GM23338 (cell line): ENCODE measurements around the gene SNAP47. TPM values are rescaled to one million over a fixed set of nuclear protein-coding genes. Genes with fewer than 3 reads are reported as not detected.

Source experiments
- ATAC-seq: fragments of 200-7000 bp; cut with Tn5 transposase; 3 replicates; pipeline ENCODE4 v1.9.1; 2020
- DNase-seq: peaks from one replicate; pipeline ENCODE4 v3.0.0-alpha.2; 2015; ENCODE audit warnings: low spot score
- H2AFZ ChIP-seq: fragments of 200-600 bp; sonication (generic); 2 replicates; pipeline ENCODE4 v1.8.0; 2016; ENCODE audit warnings: antibody characterized with exemption, mild to moderate bottlenecking, moderate library complexity
- H3F3A ChIP-seq: fragments of 200-600 bp; sonication (generic); replicated peaks from 2 replicates; pipeline ENCODE4 v1.8.0; 2017; ENCODE audit warnings: antibody characterized with exemption, mixed run types, low read depth
- H3K27ac ChIP-seq: fragments of 200-600 bp; sonication (generic); 2 replicates; pipeline ENCODE4 v1.6.1; 2016; ENCODE audit warnings: low read depth
- H3K27me3 ChIP-seq: fragments of 200-600 bp; sonication (generic); 2 replicates; pipeline ENCODE4 v1.8.0; 2016; ENCODE audit warnings: mild to moderate bottlenecking, mixed run types, moderate library complexity; ENCODE audit not compliant: insufficient read depth
- H3K36me3 ChIP-seq: fragments of 200-600 bp; sonication (generic); 2 replicates; pipeline ENCODE4 v1.8.0; 2016; ENCODE audit warnings: mild to moderate bottlenecking; ENCODE audit not compliant: insufficient read depth
- H3K4me1 ChIP-seq: fragments of 200-600 bp; sonication (generic); 2 replicates; pipeline ENCODE4 v1.8.0; 2016; ENCODE audit warnings: mild to moderate bottlenecking, moderate library complexity; ENCODE audit not compliant: insufficient read depth
- H3K4me2 ChIP-seq: fragments of 200-600 bp; sonication (generic); 2 replicates; pipeline ENCODE4 v1.7.1; 2017; ENCODE audit warnings: mixed run types
- H3K4me3 ChIP-seq: fragments of 200-600 bp; sonication (generic); 2 replicates; pipeline ENCODE4 v1.6.1; 2016; ENCODE audit warnings: mixed run types
- H3K79me2 ChIP-seq: fragments of 200-600 bp; sonication (generic); replicated peaks from 2 replicates; pipeline ENCODE4 v1.8.0; 2017; ENCODE audit warnings: mild to moderate bottlenecking; ENCODE audit not compliant: insufficient read depth
- H3K9me2 ChIP-seq: fragments of 200-600 bp; sonication (generic); 2 replicates; pipeline ENCODE4 v1.8.0; 2017; ENCODE audit not compliant: insufficient read depth
- H4K20me1 ChIP-seq: fragments of 200-600 bp; sonication (generic); replicated peaks from 2 replicates; pipeline ENCODE4 v1.8.0; 2017; ENCODE audit warnings: mild to moderate bottlenecking; ENCODE audit not compliant: insufficient read depth
- H3K27ac Mint-ChIP-seq: 2 replicates; pipeline ENCODE4 v1.8.0; 2020; ENCODE audit warnings: inconsistent platforms, mild to moderate bottlenecking, moderate library complexity, mixed read lengths
- H3K27me3 Mint-ChIP-seq: 3 replicates; pipeline ENCODE4 v1.8.0; 2022; ENCODE audit warnings: low read depth, mild to moderate bottlenecking, moderate library complexity, mixed read lengths, inconsistent platforms; ENCODE audit not compliant: insufficient read depth, poor library complexity
- H3K36me3 Mint-ChIP-seq: 3 replicates; pipeline ENCODE4 v1.8.0; 2021; ENCODE audit warnings: low read depth, mild to moderate bottlenecking, inconsistent platforms, moderate library complexity, mixed read lengths
- H3K4me1 Mint-ChIP-seq: 3 replicates; pipeline ENCODE4 v1.8.0; 2020; ENCODE audit warnings: mild to moderate bottlenecking, inconsistent platforms, mixed read lengths
- H3K4me3 Mint-ChIP-seq: 3 replicates; pipeline ENCODE4 v1.8.0; 2021; ENCODE audit warnings: moderate library complexity, mild to moderate bottlenecking, inconsistent platforms, mixed read lengths
- H3K9me3 Mint-ChIP-seq: 3 replicates; pipeline ENCODE4 v1.8.0; 2020; ENCODE audit warnings: moderate library complexity, mild to moderate bottlenecking, inconsistent platforms, mixed read lengths
- JUNB ChIP-seq: IDR thresholded peaks from one replicate; pipeline ENCODE4 v1.6.1; 2016; ENCODE audit warnings: antibody characterized with exemption; ENCODE audit not compliant: unreplicated experiment
- polyA plus RNA-seq: library from polyadenylated mRNA; unstranded; fragments of >200 nt; fragmentation: Nextera tagmentation; extraction: Ambion mirVana; gene quantifications from 2 replicates; pipeline ENCODE4 v1.2.1, GENCODE V29; 2016
- total RNA-seq: library from RNA; depleted of rRNA; stranded (reverse); fragments of >200 nt; shearing (Covaris generic); gene quantifications from 2 replicates; pipeline ENCODE4 v1.2.3, GENCODE V29; 2014
- TF ChIP-seq, protein P1 (sequence below), 2 experiments: fragments of 200-600 bp in 1 of 2; sonication (generic) in 1 of 2; conservative IDR thresholded peaks; 2 replicates each; pipeline versions ENCODE4 v1.5.1 to v1.6.1; 2016 to 2017; ENCODE audit warnings: antibody characterized with exemption in 2 of 2, low read depth in 2 of 2, mild to moderate bottlenecking in 2 of 2, moderate library complexity in 1 of 2
- TF ChIP-seq, protein P2 (sequence below): IDR thresholded peaks from one replicate; pipeline ENCODE4 v1.6.1; 2018; ENCODE audit warnings: antibody characterized with exemption; ENCODE audit not compliant: unreplicated experiment

Gene SNAP47
- total and polyA plus RNA-seq, 2 experiments from 2014 or later = 19.5 to 51.8 TPM

DNA sequence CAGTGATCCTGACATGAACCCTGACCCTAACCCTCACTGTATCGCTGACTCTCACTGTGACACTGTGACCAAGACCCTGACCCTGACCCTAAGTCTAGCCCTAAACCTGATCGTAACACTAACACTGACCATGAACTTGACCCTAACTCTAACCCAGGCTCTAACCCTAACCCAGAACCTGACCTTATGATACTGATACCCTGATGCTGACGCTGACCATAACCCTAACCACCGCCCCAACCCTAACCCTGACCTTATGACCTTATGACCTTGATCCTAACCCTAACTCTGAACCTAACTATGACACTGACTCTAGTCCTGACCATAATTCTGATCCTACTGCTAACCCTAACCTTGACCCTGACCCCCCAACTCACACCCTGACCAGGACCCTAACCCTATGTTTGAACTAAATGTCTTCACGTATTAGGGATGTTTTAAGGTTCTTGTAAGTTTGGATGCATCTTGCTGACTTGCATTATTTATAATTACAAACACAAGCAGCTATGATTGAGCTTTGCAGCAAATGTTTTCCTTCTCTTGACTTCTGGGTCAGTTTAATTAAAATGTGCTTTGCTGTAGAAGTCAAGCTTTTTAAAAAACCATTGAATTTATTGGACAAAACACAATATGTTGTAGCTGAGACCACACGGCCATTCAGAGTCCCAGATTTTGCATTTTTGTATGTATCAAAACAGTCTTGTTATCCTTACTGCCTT is 56.3 kb downstream of the SNAP47 start:
- Mint-ChIP-seq H3K36me3 (no peaks in the 10 kb centered on the region; the same call in 2 of the 3 replicates), H3K9me3 (no peaks in the 10 kb centered on the region), H3K27ac (no peak overlapping the region)

DNA sequence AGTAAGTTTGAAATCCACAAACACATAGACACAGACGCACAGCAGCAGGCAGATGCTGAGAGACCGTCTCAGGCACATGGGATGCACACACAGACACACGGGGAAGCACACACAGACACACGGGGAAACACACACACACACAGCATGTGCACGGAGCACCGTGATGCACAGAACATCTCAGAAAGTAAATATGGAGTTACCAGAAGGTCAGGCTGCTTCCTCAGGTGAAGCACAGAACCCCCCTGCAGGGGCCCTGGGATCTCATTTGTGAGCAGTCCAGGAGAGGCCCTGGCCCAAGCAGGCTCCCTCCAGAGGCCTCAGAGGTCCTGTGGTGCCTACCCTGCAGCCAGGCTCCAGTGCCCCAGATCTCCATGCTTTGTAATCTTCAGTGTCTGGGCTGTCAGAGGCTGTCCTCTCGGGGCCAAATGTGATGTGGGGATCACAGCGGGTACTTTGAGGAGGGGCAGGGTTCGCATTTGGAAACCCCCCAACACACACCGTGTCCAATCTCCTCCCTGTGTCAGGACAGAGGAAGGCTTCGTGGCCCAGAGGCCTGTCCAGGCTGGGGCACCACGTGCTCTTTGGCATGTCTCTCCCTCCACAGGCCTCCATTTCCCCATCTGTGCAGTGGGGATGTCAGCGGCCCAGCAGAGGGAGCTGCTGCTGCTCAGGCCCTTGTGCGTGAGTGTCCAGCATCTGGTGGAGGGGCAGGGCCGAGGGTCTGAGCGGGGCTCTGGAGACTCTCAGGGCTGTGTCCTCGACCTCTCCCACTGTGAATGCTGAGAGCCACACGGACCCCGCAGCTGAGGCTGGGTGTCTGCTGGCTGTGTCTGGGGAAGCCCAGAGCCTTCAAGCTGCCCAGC is 57.2 kb downstream of the SNAP47 start:
- H3K36me3 Mint-ChIP-seq = no peaks in the 10 kb centered on the region; the same call in 2 of the 3 replicates
- no peaks in the 10 kb centered on the region for H3F3A ChIP-seq
- H3K27ac ChIP-seq = no peak overlapping the region
- no peak overlapping the region for H3K4me3 Mint-ChIP-seq
- H3K9me3 Mint-ChIP-seq = no peaks in the 10 kb centered on the region
- peak; percentile 21 for DNase-seq
- H2AFZ ChIP-seq = no peak overlapping the region
- no peaks in the 10 kb centered on the region for H3K36me3 ChIP-seq
- H3K4me1 Mint-ChIP-seq = peaks cover 20% of the 10 kb centered on the region
- TF ChIP-seq, protein P1, sequence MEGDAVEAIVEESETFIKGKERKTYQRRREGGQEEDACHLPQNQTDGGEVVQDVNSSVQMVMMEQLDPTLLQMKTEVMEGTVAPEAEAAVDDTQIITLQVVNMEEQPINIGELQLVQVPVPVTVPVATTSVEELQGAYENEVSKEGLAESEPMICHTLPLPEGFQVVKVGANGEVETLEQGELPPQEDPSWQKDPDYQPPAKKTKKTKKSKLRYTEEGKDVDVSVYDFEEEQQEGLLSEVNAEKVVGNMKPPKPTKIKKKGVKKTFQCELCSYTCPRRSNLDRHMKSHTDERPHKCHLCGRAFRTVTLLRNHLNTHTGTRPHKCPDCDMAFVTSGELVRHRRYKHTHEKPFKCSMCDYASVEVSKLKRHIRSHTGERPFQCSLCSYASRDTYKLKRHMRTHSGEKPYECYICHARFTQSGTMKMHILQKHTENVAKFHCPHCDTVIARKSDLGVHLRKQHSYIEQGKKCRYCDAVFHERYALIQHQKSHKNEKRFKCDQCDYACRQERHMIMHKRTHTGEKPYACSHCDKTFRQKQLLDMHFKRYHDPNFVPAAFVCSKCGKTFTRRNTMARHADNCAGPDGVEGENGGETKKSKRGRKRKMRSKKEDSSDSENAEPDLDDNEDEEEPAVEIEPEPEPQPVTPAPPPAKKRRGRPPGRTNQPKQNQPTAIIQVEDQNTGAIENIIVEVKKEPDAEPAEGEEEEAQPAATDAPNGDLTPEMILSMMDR (conservative IDR thresholded peaks at IDR 0.05; ENCODE audit: low read depth in 2 of 2) = peak; percentile 39 to 78
- TF ChIP-seq JUNB = no peak
- H3K79me2 ChIP-seq = no peaks in the 10 kb centered on the region
- H3K27ac Mint-ChIP-seq = no peak overlapping the region
- H3K27me3 ChIP-seq = peaks cover 18% of the 10 kb centered on the region
- peaks cover 23% of the 10 kb centered on the region for H3K27me3 Mint-ChIP-seq
- no peak overlapping the region for H3K4me3 ChIP-seq
- peaks cover 19% of the 10 kb centered on the region for H3K4me1 ChIP-seq
- H3K9me2 ChIP-seq = no peaks in the 10 kb centered on the region
- no peak for ATAC-seq
- no peaks in the 10 kb centered on the region; the same call in 1 of the 2 replicates for H4K20me1 ChIP-seq
- no peak overlapping the region for H3K4me2 ChIP-seq

More for the DNA sequence above, 56.3 kb downstream of the SNAP47 start:
- Histone ChIP-seq H3F3A (no peaks in the 10 kb centered on the region), H3K9me2 (no peaks in the 10 kb centered on the region), H4K20me1 (no peaks in the 10 kb centered on the region; the same call in none of the 2 replicates), H3K36me3 (no peaks in the 10 kb centered on the region), H2AFZ (no peak overlapping the region), H3K27me3 (peaks cover 27% of the 10 kb centered on the region), H3K27ac (no peak overlapping the region), H3K4me1 (peaks cover 19% of the 10 kb centered on the region), H3K4me3 (no peak overlapping the region), H3K79me2 (no peaks in the 10 kb centered on the region), H3K4me2 (no peak overlapping the region)
- no peak overlapping the region for H3K4me3 Mint-ChIP-seq
- TF ChIP-seq, protein P2, sequence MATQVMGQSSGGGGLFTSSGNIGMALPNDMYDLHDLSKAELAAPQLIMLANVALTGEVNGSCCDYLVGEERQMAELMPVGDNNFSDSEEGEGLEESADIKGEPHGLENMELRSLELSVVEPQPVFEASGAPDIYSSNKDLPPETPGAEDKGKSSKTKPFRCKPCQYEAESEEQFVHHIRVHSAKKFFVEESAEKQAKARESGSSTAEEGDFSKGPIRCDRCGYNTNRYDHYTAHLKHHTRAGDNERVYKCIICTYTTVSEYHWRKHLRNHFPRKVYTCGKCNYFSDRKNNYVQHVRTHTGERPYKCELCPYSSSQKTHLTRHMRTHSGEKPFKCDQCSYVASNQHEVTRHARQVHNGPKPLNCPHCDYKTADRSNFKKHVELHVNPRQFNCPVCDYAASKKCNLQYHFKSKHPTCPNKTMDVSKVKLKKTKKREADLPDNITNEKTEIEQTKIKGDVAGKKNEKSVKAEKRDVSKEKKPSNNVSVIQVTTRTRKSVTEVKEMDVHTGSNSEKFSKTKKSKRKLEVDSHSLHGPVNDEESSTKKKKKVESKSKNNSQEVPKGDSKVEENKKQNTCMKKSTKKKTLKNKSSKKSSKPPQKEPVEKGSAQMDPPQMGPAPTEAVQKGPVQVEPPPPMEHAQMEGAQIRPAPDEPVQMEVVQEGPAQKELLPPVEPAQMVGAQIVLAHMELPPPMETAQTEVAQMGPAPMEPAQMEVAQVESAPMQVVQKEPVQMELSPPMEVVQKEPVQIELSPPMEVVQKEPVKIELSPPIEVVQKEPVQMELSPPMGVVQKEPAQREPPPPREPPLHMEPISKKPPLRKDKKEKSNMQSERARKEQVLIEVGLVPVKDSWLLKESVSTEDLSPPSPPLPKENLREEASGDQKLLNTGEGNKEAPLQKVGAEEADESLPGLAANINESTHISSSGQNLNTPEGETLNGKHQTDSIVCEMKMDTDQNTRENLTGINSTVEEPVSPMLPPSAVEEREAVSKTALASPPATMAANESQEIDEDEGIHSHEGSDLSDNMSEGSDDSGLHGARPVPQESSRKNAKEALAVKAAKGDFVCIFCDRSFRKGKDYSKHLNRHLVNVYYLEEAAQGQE = no peak
- ATAC-seq = no peak
- no peak for DNase-seq
- H3K4me1 Mint-ChIP-seq = peaks cover 23% of the 10 kb centered on the region
- peaks cover 30% of the 10 kb centered on the region for H3K27me3 Mint-ChIP-seq
